Mammary epithelial cell (primary cell): ENCODE results near the gene OIT3.

Experiments used
- EZH2 ChIP-seq: IDR thresholded peaks from 2 replicates; pipeline ENCODE4 v1.6.1; 2012; ENCODE audit warnings: low read length, inconsistent platforms, borderline replicate concordance
- TF ChIP-seq, protein P1 (sequence below), 2 donors: IDR thresholded peaks in 1 of 2; conservative IDR thresholded peaks in 1 of 2; 2 replicates each; pipeline ENCODE4 v1.5.1; 2011 to 2012; ENCODE audit warnings: inconsistent platforms in 2 of 2, low read length in 2 of 2, mild to moderate bottlenecking in 2 of 2, control low read depth in 1 of 2, low read depth in 1 of 2; ENCODE audit not compliant: insufficient read depth in 1 of 2; ENCODE audit errors: extremely low read depth in 1 of 2

DNA sequence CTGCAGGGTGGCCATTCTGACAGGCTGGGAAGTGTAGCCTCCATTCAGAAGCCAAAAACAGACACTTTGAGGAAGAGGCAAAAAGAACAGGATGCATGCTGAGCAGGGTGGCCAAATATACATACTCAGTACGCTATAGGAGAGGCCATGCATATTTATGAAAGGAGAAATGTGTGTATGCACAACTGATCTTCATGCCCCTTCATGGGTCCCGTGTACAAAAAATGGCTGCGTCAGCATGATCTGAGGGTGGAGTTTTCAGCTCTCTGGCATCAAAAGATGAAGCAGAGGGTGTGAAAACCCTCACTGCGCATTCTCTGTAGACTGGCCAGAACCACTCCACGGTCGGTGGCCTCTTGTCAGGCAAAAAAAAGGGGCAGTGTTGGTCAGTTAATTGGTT, 35.5 kb upstream of the OIT3 start:
- TF ChIP-seq, protein P1, sequence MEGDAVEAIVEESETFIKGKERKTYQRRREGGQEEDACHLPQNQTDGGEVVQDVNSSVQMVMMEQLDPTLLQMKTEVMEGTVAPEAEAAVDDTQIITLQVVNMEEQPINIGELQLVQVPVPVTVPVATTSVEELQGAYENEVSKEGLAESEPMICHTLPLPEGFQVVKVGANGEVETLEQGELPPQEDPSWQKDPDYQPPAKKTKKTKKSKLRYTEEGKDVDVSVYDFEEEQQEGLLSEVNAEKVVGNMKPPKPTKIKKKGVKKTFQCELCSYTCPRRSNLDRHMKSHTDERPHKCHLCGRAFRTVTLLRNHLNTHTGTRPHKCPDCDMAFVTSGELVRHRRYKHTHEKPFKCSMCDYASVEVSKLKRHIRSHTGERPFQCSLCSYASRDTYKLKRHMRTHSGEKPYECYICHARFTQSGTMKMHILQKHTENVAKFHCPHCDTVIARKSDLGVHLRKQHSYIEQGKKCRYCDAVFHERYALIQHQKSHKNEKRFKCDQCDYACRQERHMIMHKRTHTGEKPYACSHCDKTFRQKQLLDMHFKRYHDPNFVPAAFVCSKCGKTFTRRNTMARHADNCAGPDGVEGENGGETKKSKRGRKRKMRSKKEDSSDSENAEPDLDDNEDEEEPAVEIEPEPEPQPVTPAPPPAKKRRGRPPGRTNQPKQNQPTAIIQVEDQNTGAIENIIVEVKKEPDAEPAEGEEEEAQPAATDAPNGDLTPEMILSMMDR (conservative IDR thresholded peaks at IDR 0.05 in 1 of 2, IDR thresholded peaks at IDR 0.05 in 1 of 2; ENCODE audit: extremely low read depth in 1 of 2, insufficient read depth in 1 of 2, low read depth in 1 of 2, low read length in 2 of 2): no peak
- TF ChIP-seq EZH2: no peak
